Testis (tissue), 2 donors: ENCODE data around the gene SERPINA10.

ENCODE experiments used
- POLR2A ChIP-seq: fragments of 450-650 bp; IDR thresholded peaks from one replicate; pipeline ENCODE4 v1.6.1; 2017; ENCODE audit warnings: antibody characterized with exemption, mild to moderate bottlenecking, moderate library complexity
- TF ChIP-seq, protein P1 (sequence below), 3 experiments: fragments of 450-650 bp in 2 of 3; fragments of 200-600 bp in 1 of 3; sonication (generic) in 1 of 3; IDR thresholded peaks; one replicate each; pipeline ENCODE4 v1.5.1; 2016 to 2019; ENCODE audit warnings: antibody characterized with exemption in 3 of 3, mild to moderate bottlenecking in 2 of 3, moderate library complexity in 1 of 3

DNA sequence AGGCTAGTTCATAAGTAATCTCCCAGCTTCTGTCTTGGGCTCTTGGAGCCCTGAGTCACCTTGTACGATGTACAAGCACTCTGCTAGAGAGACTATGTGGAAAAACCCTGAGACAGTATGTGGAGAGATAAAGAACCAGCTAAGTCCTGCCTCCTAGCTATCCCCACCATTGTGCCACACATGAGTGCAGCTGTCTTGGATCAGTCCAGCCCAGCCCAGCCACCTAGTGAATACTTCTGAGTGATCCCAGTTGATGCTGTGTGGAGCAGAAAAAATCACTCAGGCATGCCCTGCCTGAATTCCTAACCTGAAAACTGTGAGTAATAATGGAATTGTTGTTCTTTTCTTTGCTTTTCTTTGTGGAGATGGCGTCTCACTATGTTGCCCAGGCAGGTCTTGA is 35.1 kb upstream of the SERPINA10 start:
- TF ChIP-seq, protein P1, sequence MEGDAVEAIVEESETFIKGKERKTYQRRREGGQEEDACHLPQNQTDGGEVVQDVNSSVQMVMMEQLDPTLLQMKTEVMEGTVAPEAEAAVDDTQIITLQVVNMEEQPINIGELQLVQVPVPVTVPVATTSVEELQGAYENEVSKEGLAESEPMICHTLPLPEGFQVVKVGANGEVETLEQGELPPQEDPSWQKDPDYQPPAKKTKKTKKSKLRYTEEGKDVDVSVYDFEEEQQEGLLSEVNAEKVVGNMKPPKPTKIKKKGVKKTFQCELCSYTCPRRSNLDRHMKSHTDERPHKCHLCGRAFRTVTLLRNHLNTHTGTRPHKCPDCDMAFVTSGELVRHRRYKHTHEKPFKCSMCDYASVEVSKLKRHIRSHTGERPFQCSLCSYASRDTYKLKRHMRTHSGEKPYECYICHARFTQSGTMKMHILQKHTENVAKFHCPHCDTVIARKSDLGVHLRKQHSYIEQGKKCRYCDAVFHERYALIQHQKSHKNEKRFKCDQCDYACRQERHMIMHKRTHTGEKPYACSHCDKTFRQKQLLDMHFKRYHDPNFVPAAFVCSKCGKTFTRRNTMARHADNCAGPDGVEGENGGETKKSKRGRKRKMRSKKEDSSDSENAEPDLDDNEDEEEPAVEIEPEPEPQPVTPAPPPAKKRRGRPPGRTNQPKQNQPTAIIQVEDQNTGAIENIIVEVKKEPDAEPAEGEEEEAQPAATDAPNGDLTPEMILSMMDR (IDR thresholded peaks at IDR 0.05) = no peak
- TF ChIP-seq POLR2A = no peak
